ENCODE measurements around the gene DRAM2. TPM values are rescaled to one million over a fixed set of nuclear protein-coding genes. Genes with fewer than 3 reads are reported as not detected.

Gene DRAM2
- total and polyA plus RNA-seq, 8 donors, result 2.6 to 420 (median 37.4) TPM

DNA sequence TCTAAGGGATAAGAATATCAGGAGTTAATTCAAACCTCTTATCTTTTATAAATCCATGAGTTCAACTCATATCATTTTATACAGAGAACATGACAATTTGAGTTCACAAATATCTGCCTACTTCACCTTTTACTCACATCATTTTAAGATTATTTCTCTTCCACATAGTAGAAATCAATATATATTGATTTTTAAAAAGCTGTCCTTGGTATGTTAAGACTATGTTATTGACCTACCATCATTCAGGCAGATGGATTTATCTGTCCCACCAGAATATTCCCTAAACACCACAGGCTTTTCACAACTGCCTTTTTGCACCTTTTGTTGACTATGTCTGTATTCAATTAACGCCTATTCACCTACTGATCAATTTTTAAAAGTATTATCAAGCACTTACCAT is 13.5 kb downstream of the DRAM2 start:
- WGBS, 5 donors, result 91 to 100% (median 98%) methylated on average over 1 of the region's 1 CpG
- H3K27me3 ChIP-seq, result no peaks in the 10 kb centered on the region
- peaks cover 8 to 80% (median 72%) of the 10 kb centered on the region in 4 donors for H3K36me3 ChIP-seq
- H3K9me3 ChIP-seq, result no peaks in the 10 kb centered on the region
- intact Hi-C loops (cut with DNase I; ENCODE audit: low total_unique reads), result no loop called here
- no peak for TF ChIP-seq POLR2A (IDR thresholded peaks at IDR 0.05)
- no peak for TF ChIP-seq EP300 (IDR thresholded peaks at IDR 0.05)
- no peak for TF ChIP-seq POLR2AphosphoS5 (IDR thresholded peaks at IDR 0.05)
- TF ChIP-seq, protein P1, sequence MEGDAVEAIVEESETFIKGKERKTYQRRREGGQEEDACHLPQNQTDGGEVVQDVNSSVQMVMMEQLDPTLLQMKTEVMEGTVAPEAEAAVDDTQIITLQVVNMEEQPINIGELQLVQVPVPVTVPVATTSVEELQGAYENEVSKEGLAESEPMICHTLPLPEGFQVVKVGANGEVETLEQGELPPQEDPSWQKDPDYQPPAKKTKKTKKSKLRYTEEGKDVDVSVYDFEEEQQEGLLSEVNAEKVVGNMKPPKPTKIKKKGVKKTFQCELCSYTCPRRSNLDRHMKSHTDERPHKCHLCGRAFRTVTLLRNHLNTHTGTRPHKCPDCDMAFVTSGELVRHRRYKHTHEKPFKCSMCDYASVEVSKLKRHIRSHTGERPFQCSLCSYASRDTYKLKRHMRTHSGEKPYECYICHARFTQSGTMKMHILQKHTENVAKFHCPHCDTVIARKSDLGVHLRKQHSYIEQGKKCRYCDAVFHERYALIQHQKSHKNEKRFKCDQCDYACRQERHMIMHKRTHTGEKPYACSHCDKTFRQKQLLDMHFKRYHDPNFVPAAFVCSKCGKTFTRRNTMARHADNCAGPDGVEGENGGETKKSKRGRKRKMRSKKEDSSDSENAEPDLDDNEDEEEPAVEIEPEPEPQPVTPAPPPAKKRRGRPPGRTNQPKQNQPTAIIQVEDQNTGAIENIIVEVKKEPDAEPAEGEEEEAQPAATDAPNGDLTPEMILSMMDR (IDR thresholded peaks at IDR 0.05), result no peak
- no peak for DNase-seq
- H3K27ac ChIP-seq, result no peak overlapping the region
- H3K4me3 ChIP-seq, result no peak overlapping the region
- H3K4me1 ChIP-seq, result no peaks in the 10 kb centered on the region

DNA sequence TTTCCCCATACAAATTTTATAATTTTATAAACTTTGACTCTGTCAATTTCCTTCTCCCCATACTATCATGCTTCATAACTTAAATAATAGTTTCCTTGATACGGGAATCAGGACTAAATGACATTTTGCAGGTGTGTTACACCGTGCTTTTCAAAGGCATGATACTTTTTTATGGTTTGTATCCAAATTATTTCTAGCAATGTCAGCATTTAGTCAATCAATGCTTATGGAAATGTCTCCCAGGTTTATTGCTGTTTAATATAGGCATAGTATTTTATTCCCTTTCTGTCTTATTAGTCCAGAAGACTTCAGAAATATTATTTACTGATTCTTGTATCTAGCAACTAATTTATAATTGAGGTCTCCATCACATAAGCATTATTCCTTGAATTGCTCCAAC is 23.4 kb downstream of the DRAM2 start:
- intact Hi-C loops (cut with DNase I; ENCODE audit: low total_unique reads), result no loop called here
- TF ChIP-seq, protein P1 (IDR thresholded peaks at IDR 0.05), result no peak
- TF ChIP-seq POLR2A (IDR thresholded peaks at IDR 0.05) (no peak), POLR2AphosphoS5 (IDR thresholded peaks at IDR 0.05) (no peak)
- no peak for DNase-seq
- peaks cover 8 to 69% (median 57%) of the 10 kb centered on the region in 4 donors for H3K36me3 ChIP-seq
- WGBS, 5 donors, result 92 to 99% (median 96%) methylated on average over 2 of the region's 2 CpGs
- H3K9me3 ChIP-seq, result no peaks in the 10 kb centered on the region
- H3K4me1 ChIP-seq, result no peaks in the 10 kb centered on the region
- H3K27ac ChIP-seq, result no peak overlapping the region
- no peaks in the 10 kb centered on the region for H3K27me3 ChIP-seq
- H3K4me3 ChIP-seq, result no peak overlapping the region

DNA sequence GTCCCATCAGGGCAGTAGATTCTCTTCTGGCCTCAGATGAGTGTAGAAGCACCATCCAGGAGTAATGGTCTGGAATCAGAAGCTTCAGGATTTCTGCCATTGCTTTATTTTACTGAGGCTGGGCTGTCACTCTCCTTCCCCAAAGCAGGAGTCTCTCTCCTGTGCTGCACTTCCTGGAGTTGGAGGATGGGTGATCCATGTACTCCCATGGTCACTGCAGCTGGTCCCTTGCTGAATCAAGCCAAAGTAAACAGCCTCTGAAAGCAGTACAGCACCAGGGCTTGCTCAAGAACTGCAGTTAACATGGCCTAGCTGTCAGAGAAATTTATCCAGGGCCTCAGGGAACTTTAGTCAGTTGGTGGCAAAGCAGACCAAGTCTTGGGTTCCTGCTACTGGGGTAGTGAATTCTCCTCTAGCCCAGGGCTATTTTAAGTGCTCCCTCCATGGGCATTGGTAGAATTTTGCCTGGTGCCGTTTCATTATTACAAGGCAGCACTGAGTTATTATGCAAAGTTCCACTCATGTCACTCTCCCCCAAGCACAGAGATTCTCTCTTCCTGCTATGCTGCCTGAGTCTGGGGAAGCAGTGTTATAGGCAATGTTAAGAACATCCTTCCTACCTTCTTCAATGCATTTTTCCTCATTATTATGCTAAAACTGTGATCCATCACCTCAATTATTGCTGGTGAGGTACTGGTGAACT is 29.5 kb downstream of the DRAM2 start:
- H3K4me1 ChIP-seq, result peaks cover 0 to 6% (median 5%) of the 10 kb centered on the region in 4 donors
- intact Hi-C loops (cut with DNase I; ENCODE audit: low total_unique reads), result no loop called here
- H3K4me3 ChIP-seq, result no peak overlapping the region
- H3K9me3 ChIP-seq, result peaks cover 0 to 21% (median 5%) of the 10 kb centered on the region in 4 donors
- peaks cover 0 to 20% (median 10%) of the 10 kb centered on the region in 4 donors for H3K36me3 ChIP-seq
- peak overlapping the region; percentile 26 to 49 (median 34) for H3K27ac ChIP-seq
- TF ChIP-seq POLR2A (IDR thresholded peaks at IDR 0.05) (no peak), POLR2AphosphoS5 (IDR thresholded peaks at IDR 0.05) (peak in 2 of 3 donors; percentile 54 to 87)
- H3K27me3 ChIP-seq, result no peaks in the 10 kb centered on the region
- DNase-seq, result peak; percentile 40 to 76
- WGBS, 5 donors, result 43 to 58% (median 56%) methylated on average over 1 of the region's 1 CpG

DNA sequence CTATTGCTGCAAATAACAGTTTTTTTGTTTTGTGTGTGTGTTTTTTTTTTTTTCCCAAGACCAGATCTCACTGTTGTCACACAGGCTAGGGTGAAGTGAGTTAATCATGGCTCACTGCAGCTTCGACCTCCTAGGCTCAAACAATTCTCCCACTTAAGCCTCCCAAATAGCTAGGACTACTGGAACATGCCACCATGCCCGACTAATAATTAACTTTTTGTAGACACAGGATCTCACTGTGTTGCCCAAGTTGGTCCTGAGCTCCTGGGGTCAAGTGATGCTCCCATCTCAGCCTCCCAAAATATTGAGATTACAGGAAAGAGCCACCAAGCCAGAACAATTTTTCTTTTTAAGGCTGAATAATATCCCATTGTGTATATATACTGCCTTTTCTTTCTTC is 34.9 kb downstream of the DRAM2 start:
- Histone ChIP-seq H3K9me3 (peaks cover 0 to 46% (median 9%) of the 10 kb centered on the region in 4 donors), H3K27ac (no peak overlapping the region), H3K36me3 (no peaks in the 10 kb centered on the region), H3K27me3 (no peaks in the 10 kb centered on the region), H3K4me3 (no peak overlapping the region), H3K4me1 (peaks cover 0 to 1% (median 0%) of the 10 kb centered on the region in 4 donors)
- no peak for DNase-seq
- intact Hi-C loops (cut with DNase I; ENCODE audit: low total_unique reads), result no loop called here
- WGBS, 5 donors, result 83 to 88% (median 87%) methylated on average over 2 of the region's 2 CpGs
- no peak for TF ChIP-seq EP300 (IDR thresholded peaks at IDR 0.05)
- TF ChIP-seq POLR2AphosphoS5 (IDR thresholded peaks at IDR 0.05), result no peak
- TF ChIP-seq POLR2A (IDR thresholded peaks at IDR 0.05), result no peak
- TF ChIP-seq, protein P1 (IDR thresholded peaks at IDR 0.05), result no peak
